IPS-15b (cell line): ENCODE data around the gene COX14.

Experiments
- H3K27me3 ChIP-seq: one replicate; pipeline ENCODE4 v1.6.1; 2013; ENCODE audit warnings: low read length; ENCODE audit not compliant: control insufficient read depth, insufficient read depth
- H3K36me3 ChIP-seq: one replicate; pipeline ENCODE4 v1.6.1; 2013; ENCODE audit warnings: low read length; ENCODE audit not compliant: control insufficient read depth, insufficient read depth
- H3K4me1 ChIP-seq: one replicate; pipeline ENCODE4 v1.6.1; 2013; ENCODE audit warnings: mild to moderate bottlenecking, low read length; ENCODE audit not compliant: control insufficient read depth, insufficient read depth
- H3K4me3 ChIP-seq: one replicate; pipeline ENCODE4 v1.5.1; 2013; ENCODE audit warnings: low read depth, low read length
- H3K9ac ChIP-seq: one replicate; pipeline ENCODE4 v1.6.1; 2013; ENCODE audit warnings: low read depth, mild to moderate bottlenecking, low read length
- H3K9me3 ChIP-seq: one replicate; pipeline ENCODE4 v1.6.1; 2013; ENCODE audit warnings: mild to moderate bottlenecking, low read length; ENCODE audit not compliant: control insufficient read depth, insufficient read depth

Gene COX14

GRCh38 chr12:50086148-50086547 lies 25.9 kb upstream of the COX14 start:
- H3K4me3 ChIP-seq = peak overlapping the region; percentile 96
- peaks cover 4% of the 10 kb centered on the region for H3K4me1 ChIP-seq
- H3K36me3 ChIP-seq = peaks cover 32% of the 10 kb centered on the region
- peaks cover 7% of the 10 kb centered on the region for H3K27me3 ChIP-seq
- peak overlapping the region; percentile 76 for H3K9ac ChIP-seq
- H3K9me3 ChIP-seq = no peaks in the 10 kb centered on the region

DNA sequence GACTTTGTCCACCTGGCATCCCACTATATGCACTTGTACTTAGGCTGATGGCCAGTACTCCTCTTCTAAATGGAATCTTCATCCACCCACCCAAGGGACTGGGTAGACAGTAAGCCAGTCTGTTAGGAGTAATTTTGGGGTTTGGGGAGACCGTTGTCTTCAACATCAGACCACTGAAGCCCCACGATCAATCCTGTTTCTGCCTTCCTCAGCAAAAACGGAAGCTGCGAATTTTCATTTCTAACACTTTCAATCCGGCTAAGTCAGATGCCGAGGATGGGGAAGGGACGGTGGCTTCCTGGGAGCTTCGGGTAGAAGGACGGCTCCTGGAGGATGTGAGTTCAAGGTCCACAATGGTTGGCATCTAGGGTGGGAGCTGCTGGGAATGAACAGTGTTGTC lies 24.9 kb upstream of the COX14 start:
- Histone ChIP-seq H3K4me1 (peaks cover 4% of the 10 kb centered on the region), H3K36me3 (peaks cover 40% of the 10 kb centered on the region), H3K9ac (no peak overlapping the region), H3K4me3 (no peak overlapping the region), H3K27me3 (peaks cover 2% of the 10 kb centered on the region), H3K9me3 (no peaks in the 10 kb centered on the region)

- no peak overlapping the region for H3K4me3 ChIP-seq
- H3K36me3 ChIP-seq = peaks cover 44% of the 10 kb centered on the region
- H3K4me1 ChIP-seq = peaks cover 4% of the 10 kb centered on the region
- no peak overlapping the region for H3K9ac ChIP-seq
- no peaks in the 10 kb centered on the region for H3K9me3 ChIP-seq
- no peaks in the 10 kb centered on the region for H3K27me3 ChIP-seq
These were observed 24.0 kb upstream of the COX14 start for GRCh38 chr12:50087995-50088394.

DNA sequence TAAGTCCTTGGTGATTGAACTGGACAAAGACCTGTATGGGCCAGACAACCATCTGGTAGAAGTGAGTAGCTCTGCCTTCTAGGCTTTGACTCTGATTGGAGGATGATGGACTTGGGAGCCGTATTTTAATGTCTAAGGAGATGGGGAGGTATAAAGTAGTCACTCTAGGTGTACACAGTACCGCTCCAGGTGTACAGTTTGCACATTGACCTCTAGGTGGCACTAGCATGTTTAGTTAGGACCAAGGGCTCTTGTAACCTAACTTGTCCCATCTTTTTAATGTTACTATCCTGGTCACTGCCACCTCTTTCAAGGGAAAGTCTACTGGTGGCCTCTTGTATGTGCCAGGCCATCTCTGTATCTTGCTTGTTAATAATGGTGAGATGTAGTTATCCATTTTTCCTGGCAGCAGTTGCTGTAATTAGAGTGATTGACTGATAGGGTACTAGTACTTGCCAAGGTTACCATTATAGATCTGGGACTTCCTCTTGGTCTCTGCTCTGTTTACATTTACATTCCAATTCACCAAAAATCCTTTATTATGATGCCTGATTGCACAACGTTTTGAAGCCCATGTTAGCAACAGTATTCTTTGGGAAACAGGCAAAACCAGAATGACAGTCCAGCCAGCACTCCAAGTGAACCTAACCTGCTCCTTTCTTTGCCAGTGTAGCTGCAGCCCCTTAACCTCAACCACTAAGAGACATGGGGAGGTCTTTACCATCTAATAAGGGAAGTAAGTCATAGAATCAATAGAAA lies 23.3 kb upstream of the COX14 start:
- Histone ChIP-seq H3K4me3 (no peak overlapping the region), H3K36me3 (peaks cover 48% of the 10 kb centered on the region), H3K9ac (no peak overlapping the region), H3K27me3 (no peaks in the 10 kb centered on the region), H3K9me3 (no peaks in the 10 kb centered on the region), H3K4me1 (peaks cover 4% of the 10 kb centered on the region)

DNA sequence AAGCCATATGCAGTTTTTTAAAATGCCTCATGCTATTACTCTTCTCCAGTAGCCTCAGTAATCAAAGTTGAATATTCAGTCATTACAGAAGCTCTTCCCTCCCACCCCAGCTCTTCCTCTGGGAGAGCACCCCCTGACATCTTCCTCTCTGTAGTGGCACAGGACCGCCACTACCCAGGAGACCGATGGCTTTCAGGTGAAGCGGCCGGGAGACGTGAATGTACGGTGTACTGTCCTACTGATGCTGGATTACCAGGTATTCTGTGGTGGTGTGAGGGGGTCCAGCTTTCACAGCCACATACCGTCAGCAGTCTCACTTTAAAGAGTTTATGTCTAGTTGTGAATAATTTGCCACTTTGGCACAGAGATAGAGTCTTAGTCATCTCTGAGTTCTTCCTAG lies 22.3 kb upstream of the COX14 start:
- Histone ChIP-seq H3K4me3 (no peak overlapping the region), H3K9me3 (no peaks in the 10 kb centered on the region), H3K36me3 (peaks cover 55% of the 10 kb centered on the region), H3K27me3 (no peaks in the 10 kb centered on the region), H3K9ac (no peak overlapping the region), H3K4me1 (peaks cover 4% of the 10 kb centered on the region)

GRCh38 chr12:50090391-50090790 lies 21.6 kb upstream of the COX14 start:
- H3K4me1 ChIP-seq = peaks cover 4% of the 10 kb centered on the region
- peaks cover 60% of the 10 kb centered on the region for H3K36me3 ChIP-seq
- no peaks in the 10 kb centered on the region for H3K27me3 ChIP-seq
- H3K9me3 ChIP-seq = no peaks in the 10 kb centered on the region
- H3K9ac ChIP-seq = no peak overlapping the region
- no peak overlapping the region for H3K4me3 ChIP-seq

- Histone ChIP-seq H3K9ac (no peak overlapping the region), H3K4me3 (no peak overlapping the region), H3K9me3 (no peaks in the 10 kb centered on the region), H3K4me1 (no peaks in the 10 kb centered on the region), H3K36me3 (peaks cover 62% of the 10 kb centered on the region), H3K27me3 (no peaks in the 10 kb centered on the region)
These were observed 14.1 kb upstream of the COX14 start for GRCh38 chr12:50097952-50098351.

- Histone ChIP-seq H3K36me3 (peaks cover 53% of the 10 kb centered on the region), H3K4me1 (peaks cover 8% of the 10 kb centered on the region), H3K27me3 (no peaks in the 10 kb centered on the region), H3K9ac (no peak overlapping the region), H3K4me3 (no peak overlapping the region), H3K9me3 (no peaks in the 10 kb centered on the region)
These were observed 12.6 kb upstream of the COX14 start for GRCh38 chr12:50099302-50100008.

- H3K36me3 ChIP-seq = peaks cover 44% of the 10 kb centered on the region
- no peak overlapping the region for H3K9ac ChIP-seq
- no peaks in the 10 kb centered on the region for H3K27me3 ChIP-seq
- no peaks in the 10 kb centered on the region for H3K9me3 ChIP-seq
- H3K4me3 ChIP-seq = no peak overlapping the region
- H3K4me1 ChIP-seq = peaks cover 8% of the 10 kb centered on the region
These were observed 11.5 kb upstream of the COX14 start for GRCh38 chr12:50100561-50100960.

DNA sequence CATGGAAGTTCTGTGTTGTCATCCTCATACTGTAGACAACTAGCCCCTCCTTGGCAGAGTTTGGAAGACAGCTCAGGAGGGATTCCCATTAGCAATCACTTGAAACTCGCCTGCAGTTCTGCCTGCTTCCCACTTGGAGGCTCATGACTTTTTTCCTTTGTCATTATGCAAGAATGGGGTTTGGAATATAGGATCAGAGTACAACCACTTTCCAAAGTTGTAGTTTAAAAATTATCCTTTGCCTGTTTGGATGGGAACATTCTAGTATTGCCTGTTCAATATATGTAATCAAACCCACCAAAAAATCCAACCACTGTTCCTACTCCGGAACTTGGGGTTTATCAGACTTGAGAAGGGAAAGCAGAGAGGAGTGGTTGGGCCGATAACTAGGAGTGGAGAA lies 10.4 kb upstream of the COX14 start:
- H3K9me3 ChIP-seq = no peaks in the 10 kb centered on the region
- peaks cover 8% of the 10 kb centered on the region for H3K4me1 ChIP-seq
- no peaks in the 10 kb centered on the region for H3K27me3 ChIP-seq
- H3K9ac ChIP-seq = no peak overlapping the region
- H3K4me3 ChIP-seq = no peak overlapping the region
- peaks cover 33% of the 10 kb centered on the region for H3K36me3 ChIP-seq

DNA sequence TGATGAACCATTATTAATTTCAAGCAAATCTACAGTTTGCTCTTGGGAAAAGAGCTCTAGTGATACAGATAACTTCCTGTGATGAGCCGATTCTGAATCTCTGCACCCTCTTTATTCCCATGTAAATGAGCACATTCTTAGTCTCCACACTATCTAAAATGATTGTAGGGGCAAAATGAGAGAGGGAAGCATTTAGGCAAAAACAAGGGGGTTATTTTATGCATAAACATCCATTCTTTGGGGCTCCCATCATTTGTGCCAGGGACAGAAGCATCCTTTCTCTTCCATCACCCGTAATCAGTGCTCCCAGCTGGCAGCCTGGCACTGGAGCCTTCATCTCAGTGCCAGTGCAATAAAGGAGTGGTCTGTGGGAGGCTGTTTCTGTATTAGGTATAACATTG lies 9.9 kb upstream of the COX14 start:
- H3K27me3 ChIP-seq = no peaks in the 10 kb centered on the region
- H3K4me1 ChIP-seq = peaks cover 8% of the 10 kb centered on the region
- peaks cover 28% of the 10 kb centered on the region for H3K36me3 ChIP-seq

DNA sequence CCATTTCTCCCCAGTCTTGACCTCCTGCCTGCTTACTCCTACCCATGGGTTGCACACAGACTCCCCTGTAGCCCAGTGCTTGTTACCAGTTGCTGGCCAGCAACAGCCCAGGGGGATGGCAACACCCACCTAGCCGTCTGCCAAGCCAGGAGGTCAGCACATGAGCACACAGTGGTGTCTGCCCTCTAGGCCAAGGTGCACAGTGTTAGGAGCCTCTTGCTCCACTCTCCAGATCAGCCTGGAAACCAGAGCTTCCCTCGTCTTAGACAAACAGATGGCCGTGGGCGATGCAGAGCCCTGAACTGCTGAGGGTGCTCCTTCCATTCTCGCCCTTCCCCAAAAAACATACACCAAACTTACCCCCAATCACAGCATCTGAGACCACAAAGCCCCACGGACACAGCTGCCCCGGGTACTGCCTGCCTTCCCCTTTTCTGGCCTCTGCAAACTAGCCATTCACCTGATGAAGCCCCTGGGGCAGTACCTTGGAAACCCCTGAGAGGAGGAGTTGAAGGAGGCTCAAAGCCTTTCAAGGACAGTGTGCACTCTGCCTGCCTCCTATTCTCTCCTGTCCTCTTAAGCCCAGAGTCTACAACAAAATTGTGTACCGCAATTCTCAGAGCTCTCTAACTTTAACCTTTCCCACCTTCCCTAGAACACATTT lies 9.3 kb upstream of the COX14 start:
- Histone ChIP-seq H3K4me3 (no peak overlapping the region), H3K9me3 (no peaks in the 10 kb centered on the region), H3K36me3 (peaks cover 26% of the 10 kb centered on the region), H3K27me3 (no peaks in the 10 kb centered on the region), H3K4me1 (peaks cover 8% of the 10 kb centered on the region), H3K9ac (no peak overlapping the region)

More for the DNA sequence above, 9.9 kb upstream of the COX14 start:
- Histone ChIP-seq H3K9ac (no peak overlapping the region), H3K9me3 (no peaks in the 10 kb centered on the region), H3K4me3 (no peak overlapping the region)
